HG02852 (cell line): Measurements from ENCODE around the gene CACNB3.
"Not testable (repeated sequence)": the region's sequence is repeated elsewhere in the genome, so short reads cannot be mapped to it uniquely, and the experiment has no call there.

ENCODE experiments used
- ATAC-seq: cut with Tn5 transposase; IDR thresholded peaks from one replicate; pipeline ENCODE4 v1.9.1; 2021; ENCODE audit warnings: mild to moderate bottlenecking, moderate library complexity; ENCODE audit not compliant: unreplicated experiment

Gene CACNB3

DNA sequence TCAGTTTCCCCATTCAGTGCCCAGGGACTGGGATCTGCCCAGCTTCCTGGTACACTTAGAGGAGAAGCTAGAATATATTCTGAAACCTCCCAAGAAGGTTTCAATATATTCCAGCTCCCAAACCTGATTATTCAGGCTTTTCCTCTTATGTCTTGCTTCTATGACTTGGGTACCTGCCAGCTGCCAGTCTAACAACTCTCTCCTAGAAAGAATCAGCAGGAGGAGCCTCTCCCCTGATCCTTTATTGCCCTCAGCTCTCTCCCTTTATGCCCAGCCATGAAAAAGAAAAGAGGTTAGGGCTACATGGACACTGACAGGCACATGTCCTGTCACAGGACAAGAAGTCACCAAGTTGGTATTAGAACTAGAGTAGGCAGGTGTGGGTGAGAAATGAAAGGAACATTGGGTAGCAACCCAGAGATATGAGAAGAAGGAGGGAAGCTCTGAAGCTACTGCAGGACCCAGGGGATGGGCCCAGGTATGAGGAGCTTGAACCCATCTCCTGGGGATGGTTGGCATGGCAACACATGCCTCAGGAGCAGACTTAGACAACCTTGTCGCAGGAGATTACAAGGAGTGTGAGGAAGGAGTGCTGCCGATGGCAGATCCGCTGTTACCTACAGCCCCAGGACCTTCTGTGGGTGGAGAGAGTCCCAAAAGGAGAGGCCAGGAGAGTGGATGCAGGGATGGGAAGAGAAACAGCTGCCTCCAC is 2.0 kb upstream of the CACNB3 start:
- ATAC-seq = no peak

DNA sequence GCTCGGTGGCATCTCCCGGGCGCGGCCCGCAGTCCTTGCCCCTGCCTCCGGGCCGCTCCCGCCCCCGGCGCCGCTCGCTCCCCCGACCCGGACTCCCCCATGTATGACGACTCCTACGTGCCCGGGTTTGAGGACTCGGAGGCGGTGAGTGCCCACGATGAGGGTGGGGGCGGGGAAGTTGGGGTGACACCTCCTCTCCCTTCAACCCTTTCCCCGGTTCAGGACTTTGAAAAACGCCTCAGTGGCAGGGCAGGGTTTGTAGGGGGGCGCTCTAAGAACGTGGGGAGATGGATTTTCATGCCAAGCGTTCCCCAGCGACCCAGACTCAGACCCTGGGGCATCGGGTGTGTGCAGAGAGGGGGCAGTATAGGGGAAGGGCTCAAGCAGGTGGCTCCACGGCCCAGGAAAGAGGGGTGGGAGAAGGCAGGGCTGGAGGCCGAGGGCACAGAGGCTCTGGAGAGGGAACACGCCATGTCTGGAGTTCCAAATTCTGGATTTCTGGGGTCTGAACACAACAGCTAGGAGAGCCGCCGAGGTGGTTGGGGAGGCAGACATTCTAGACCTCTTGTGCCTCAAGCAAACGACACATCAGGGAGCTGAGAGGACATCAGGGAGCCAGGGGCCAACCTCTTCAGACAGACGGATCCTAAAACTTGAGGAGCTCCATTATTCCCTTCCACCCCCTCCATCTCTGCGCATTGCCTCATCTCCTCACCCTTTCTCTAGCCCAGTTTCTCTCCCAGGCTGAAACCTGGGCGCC is 715 bp downstream of the CACNB3 start:
- no peak for ATAC-seq

DNA sequence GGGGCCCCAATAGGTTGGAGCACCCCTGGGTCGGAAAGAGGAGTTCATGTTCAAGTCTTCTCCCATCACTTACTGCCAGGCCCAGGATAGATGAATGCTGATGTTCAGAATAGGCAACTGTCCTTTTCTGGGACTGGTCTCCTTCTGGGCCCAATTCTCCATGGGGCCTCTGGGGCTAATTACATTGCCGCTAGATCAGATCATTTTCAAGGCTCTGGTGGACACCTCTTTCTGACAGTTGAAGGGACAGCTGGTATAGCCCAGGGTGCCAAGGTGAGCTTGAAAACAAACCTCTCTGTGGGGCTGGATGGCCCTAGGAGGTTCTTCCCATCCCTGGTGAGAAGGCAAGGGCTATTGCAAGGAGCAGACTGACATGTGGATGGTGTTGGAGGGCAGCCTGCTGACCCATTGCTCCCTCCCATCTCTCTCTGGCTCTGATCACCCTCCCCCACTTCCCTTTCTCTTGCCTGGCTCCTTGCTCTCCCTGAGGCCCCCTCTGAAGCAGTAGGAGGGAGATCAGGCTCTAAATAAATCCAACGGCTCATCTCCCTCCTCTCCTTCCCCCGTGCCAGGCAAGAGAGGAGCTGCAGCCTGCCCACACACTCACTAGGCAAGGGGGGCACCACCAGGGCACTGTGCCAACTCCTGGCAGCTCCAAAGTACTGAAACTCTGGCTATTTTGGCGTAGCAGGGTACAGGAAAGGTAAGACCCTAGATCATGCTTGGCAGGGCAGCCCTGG is 1.9 kb downstream of the CACNB3 start:
- no peak for ATAC-seq

DNA sequence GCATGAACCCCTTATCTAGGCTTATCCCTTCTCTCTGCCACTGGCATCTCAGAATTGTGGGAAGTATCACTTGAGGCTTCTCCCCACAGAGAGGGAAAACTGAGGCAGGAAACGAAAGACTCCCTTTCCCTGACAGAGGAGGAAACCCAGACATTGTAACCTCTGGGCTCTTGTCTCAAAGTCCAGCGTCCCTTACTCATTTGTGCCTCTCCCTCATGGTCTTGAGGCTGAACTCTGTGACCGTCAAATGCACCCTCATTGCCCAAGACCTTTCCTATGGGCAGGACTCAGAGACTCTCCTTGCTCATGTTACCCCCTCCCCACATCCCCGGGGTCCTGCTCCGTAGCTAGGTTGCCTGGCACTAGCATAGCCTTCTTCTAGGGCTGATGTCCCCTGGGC is 3.8 kb downstream of the CACNB3 start:
- no peak for ATAC-seq

DNA sequence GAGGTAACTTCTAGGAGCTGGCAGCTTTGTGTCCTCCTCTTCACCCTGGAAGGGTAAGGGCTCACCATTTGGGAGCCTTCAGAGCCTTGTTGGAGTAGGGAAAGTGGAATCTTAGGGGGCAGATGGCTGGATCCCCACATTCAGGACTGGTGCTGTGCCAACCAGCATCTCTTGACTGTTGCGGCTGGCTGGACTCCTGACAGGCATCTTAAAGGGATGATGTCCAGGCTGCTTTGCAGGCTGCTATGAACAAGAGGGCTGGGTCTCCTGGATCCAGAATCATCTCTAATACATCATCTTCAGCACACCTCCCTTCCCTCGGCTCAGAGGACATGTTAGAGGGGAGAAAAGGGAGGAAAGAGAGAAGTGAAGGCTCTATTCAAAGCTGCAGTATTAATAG is 4.4 kb downstream of the CACNB3 start:
- ATAC-seq = no peak

DNA sequence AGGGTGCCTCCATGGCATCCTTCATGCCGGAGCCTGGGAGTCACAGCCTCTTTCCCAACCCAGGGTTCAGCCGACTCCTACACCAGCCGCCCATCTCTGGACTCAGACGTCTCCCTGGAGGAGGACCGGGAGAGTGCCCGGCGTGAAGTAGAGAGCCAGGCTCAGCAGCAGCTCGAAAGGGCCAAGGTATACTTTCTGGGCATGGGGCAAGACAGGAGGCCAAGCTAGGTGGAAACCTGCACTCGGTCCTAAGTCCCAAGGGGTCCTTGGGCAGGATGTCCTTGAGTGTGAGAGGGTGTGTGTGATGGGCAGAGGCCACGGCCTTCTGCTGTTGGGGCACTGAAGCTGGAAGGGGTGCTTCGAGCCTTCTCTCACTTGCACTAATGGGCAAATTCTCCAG is 5.0 kb downstream of the CACNB3 start:
- no peak for ATAC-seq

DNA sequence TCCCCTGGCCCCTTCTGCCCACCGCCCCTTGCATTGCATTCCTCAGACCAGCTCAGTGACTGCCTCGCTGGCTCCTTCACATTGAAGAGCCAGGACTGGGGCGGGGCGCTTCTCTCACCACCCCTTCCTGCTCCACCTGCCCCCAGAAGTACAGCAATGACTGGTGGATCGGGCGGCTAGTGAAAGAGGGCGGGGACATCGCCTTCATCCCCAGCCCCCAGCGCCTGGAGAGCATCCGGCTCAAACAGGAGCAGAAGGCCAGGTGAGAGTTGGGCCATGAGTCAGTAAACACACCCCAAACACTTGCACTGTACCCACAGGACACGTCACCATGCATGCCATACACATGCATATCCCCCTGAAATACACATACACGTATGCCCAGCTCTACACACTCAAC is 5.8 kb downstream of the CACNB3 start:
- ATAC-seq = no peak

DNA sequence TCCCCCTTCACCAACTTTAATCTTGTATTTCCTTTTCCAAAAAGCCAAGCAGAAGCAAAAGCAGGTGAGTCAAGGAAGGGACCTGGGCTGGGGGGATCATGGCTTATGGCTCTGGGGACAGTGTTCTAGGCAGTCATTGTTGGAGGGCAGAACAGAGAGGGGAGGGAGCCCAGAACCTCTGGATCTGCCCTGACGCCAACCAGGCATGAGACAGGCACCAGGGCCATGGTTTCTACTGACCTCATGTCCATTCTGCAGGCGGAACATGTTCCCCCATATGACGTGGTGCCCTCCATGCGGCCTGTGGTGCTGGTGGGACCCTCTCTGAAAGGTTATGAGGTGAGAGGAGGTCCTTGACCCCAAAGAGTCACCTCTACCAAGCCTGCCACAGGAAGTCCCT is 6.6 kb downstream of the CACNB3 start:
- ATAC-seq = no peak

DNA sequence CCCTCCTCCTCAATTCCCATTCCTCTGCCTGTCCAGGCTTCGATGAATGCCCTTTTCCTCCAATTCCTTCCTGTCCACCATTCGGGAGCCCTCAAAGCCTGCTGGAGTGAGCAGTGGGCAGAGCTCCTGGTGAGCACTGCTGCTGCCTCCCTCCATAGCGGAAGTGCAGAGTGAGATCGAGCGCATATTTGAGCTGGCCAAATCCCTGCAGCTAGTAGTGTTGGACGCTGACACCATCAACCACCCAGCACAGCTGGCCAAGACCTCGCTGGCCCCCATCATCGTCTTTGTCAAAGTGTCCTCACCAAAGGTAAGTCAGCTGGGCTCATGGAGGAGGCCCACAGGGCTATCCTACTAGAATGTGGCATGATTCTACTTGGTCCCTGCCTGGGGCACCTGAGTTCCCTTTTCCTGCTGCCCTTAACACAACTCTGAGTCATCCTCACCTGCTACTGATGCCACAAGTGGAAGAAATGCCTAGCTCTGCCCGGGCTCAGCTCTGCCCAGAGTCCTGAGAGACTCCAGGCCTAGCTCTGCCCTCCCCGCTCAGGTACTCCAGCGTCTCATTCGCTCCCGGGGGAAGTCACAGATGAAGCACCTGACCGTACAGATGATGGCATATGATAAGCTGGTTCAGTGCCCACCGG is 8.0 kb downstream of the CACNB3 start:
- no peak for ATAC-seq

DNA sequence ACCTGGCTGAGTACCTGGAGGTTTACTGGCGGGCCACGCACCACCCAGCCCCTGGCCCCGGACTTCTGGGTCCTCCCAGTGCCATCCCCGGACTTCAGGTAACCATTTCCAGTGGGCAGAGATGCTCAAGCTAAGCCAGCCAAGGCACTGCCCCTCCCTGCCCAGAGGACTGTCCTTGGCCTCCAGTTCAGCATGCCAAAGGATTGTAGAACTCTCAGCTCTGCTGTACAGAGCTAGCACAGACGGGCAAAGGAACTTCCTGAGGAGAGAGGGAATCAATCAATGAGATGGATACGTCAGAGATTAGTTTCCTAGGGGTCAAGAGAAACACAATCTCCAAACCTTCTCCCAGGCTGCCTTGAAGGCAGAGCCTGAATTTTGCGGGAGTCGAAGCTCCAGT is 8.7 kb downstream of the CACNB3 start:
- no peak for ATAC-seq

DNA sequence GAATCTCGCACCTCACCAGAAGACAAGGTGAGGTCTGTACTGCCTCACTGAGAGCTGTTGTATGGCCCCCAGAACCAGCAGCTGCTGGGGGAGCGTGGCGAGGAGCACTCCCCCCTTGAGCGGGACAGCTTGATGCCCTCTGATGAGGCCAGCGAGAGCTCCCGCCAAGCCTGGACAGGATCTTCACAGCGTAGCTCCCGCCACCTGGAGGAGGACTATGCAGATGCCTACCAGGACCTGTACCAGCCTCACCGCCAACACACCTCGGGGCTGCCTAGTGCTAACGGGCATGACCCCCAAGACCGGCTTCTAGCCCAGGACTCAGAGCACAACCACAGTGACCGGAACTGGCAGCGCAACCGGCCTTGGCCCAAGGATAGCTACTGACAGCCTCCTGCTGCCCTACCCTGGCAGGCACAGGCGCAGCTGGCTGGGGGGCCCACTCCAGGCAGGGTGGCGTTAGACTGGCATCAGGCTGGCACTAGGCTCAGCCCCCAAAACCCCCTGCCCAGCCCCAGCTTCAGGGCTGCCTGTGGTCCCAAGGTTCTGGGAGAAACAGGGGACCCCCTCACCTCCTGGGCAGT is 9.3 kb downstream of the CACNB3 start:
- no peak for ATAC-seq

DNA sequence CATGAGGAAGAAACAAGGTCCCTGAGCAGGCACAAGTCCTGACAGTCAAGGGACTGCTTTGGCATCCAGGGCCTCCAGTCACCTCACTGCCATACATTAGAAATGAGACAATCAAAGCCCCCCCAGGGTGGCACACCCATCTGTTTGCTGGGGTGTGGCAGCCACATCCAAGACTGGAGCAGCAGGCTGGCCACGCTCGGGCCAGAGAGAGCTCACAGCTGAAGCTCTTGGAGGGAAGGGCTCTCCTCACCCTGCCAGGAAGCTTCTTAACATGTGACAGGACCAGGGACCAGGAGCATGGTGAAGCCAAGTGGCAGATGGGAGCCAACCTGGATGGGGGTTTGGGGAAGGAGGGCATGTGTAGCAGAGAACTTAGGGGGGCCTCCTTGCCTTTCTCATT is 10.0 kb downstream of the CACNB3 start:
- no peak for ATAC-seq

DNA sequence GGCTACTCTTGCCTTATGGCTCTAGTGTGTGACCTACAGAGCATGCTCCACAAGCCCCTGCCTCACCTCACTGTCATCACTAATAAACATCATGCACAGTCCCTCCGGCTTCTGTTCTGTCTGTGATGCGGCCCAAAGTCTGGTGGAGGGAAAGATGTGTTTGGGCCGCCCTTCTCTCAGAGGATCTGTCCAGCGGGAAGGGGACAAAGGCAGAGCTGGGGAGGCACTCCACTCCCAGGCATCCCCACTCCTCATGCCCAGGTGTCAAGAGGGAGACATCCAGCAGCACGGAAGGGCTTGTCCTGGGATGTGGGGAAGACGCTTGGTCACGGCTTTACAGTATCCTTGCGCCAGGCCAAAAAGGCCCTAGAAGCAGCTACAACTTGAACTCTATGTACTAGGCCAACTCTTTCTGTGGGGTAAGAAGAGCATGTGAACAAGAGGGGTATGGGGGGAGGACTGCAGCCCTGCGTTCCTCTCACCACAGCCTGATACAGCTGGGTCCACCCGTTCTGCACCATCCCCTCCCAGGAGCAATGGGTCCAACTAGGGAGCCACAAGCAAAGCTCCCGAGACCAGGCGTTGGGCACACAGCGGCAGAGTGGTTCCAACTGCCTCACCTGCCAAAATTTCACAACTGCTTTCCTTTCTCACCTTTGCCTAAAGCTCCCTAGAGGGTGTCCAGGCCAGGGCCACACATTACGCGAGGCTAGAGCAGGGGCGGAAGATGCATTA is 10.7 kb downstream of the CACNB3 start:
- ATAC-seq = no peak

DNA sequence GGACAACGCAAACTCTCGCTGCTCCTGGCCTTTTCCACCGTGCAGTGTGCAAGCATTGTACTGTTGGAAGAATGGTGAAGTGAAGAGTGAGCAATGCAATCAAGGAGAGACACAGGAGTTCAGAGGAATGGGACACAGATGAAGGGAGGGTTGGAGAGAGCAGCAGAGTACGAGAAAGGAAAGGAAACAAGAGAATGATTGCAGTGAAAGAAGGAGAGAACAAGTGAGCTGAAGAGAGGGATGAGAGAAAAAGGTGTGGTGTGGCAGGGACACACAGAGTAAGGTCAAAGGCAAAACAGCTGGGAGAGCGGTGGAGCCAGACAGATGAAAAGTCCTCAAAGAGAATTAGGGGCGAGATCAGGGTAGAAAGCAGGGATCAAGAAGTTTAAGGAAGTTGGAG is 13.0 kb downstream of the CACNB3 start:
- no peak for ATAC-seq

DNA sequence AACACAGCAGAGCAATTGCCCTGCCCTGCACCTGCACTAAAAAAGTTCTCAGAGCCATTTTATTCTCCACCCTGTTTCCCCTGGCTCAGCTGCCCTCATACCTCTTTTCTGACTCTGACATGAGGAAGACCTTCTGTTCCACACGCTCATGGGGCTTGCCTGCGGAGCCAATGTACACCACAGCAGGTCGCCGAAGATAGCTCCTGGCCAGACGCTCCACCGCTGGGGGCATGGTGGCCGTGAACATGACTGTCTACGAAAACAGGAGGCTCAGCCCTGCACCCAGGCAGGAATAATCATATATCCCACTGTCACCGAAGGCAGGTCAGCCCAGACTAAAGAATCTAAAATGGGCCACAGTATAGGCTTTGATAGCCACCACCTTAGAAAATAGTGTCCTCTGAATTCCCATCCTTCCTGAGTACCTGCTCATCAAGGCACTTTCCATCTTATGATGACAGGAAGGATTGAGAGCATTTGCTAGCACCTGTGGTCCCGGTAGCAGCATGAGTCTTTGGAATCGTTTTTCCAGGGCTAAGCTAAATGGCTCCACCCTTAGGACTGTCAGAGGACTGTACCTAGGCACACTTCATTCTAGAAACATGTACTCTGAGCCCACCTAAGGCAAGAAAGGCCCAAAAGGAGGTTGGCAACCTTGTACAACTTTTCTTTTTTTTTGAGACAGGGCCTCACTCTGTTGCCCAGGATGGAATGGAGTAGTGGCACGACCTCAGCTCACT is 14.2 kb downstream of the CACNB3 start:
- ATAC-seq = no peak

DNA sequence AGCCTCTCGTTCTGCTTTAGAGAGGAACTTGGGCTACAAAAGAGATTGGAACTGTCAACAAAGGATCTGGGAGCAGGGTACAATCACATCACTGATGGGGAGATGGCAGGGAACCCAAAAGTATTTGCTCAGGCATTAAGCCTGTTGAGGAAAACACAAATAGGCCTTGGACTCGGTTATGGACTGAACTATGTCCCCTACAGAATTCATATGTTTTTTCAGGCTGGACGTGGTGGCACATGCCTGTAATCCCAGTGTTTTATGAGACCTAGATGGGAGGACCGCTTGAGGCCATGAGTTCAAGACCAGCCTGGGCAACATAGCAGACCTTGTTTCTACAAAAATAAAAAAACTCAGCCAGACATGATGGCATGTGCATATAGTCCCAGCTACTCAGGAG is 19.8 kb downstream of the CACNB3 start:
- ATAC-seq = no peak

DNA sequence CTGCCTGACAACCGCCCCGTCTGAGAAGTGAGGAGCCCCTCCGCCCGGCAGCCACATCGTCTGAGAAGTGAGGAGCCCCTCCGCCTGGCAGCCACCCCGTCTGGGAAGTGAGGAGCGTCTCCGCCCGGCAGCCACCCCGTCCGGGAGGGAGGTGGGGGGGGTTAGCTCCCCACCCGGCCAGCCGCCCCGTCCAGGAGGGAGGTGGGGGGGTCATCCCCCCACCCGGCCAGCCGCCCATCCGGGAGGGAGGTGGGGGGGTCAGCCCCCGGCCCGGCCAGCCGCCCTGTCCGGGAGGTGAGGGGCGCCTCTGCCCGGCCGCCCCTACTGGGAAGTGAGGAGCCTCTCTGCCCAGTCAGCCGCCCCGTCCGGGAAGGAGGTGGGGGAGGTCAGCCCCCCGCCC is 23.7 kb downstream of the CACNB3 start:
- not testable (repeated sequence) for ATAC-seq

DNA sequence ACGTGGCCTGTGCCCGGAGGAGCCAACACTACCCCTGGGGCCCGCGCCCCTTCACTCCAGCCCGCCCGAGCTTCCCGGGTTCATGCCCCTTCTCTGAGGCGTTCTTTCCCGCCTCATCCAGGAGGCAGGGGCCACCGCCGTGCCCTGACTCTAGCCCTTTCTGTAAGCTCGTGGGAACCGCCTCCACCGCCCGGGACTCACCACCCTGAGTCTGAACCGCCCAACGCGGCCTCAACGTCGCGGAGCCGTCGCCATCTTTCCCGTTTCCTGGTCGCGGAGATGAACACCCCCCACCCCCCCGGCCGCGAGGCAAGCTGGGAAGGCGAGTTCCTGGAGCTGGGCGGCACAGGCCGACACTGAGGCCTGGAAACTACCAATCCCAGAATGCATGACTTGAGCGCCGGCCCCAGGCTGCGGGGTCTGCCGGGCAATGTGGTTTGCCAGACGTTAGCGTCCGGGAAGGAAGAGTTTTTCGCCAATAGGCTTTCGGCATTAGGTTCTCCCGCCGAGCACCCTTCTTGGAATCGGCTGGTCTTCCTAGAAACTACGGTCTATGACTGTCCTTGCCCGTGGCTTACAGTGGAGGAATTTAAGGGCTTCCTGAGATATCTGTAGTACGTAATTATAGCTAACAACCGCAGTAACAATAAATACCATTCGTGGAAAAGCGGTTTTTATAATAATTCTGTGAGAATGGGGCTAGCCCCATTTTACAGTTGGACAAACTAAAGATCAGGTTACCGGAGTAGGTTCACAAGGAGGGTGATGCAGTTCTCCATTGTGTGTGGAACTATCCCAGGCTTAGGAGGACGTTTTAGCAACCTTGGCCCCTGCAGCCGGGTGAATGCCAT is 33.8 kb downstream of the CACNB3 start, which contains the start of gene DDX23:
Gene DDX23 (minus strand): TSS at position 281 of the 851 bp plus-strand sequence. CDS start 6,381 bp downstream, outside the sequence.
- peak; percentile 94 for ATAC-seq
